T-cell (primary cell): Measurements from ENCODE around the gene GPR33. TPM values are rescaled to one million over a fixed set of nuclear protein-coding genes. Genes with fewer than 3 reads are reported as not detected.

ENCODE experiments used
- ATAC-seq, 4 experiments: fragments of 200-7000 bp in 3 of 4; fragments of 150-1000 bp in 1 of 4; cut with Tn5 transposase; replicated peaks in 1 of 4; 1 replicate in 3 of 4; 2 replicates in 1 of 4; pipeline ENCODE4 v1.10.0; 2021; ENCODE audit warnings: moderate library complexity in 3 of 4, mild to moderate bottlenecking in 2 of 4, moderate number of reproducible peaks in 1 of 4
- CTCF ChIA-PET, 2 donors: fragments of 300-600 bp; sonication (Branson Sonifier 250); formaldehyde crosslinking; loops; one replicate each; lab custom pipeline; 2022; ENCODE audit warnings: antibody characterized with exemption in 2 of 2; lab: Charles Lee
- POLR2A ChIA-PET, 2 donors: fragments of 300-600 bp; sonication (Branson Sonifier 250); formaldehyde crosslinking; loops; one replicate each; lab custom pipeline; 2022; ENCODE audit warnings: antibody characterized with exemption in 2 of 2; lab: Charles Lee
- DNase-seq, 35 experiments: peaks; one replicate each; pipeline versions ENCODE4 v3.0.0 to v3.0.0-alpha.2; 2013 to 2023
- H3K27ac ChIP-seq: one replicate; pipeline ENCODE4 v1.5.1; 2013; ENCODE audit warnings: low read length
- H3K27me3 ChIP-seq, 2 experiments: replicated peaks in 1 of 2; 1 replicate in 1 of 2; 2 replicates in 1 of 2; pipeline versions ENCODE4 v1.6.1 to v1.7.0; 2013; ENCODE audit warnings: low read length in 1 of 2, mixed read lengths in 1 of 2; ENCODE audit not compliant: control insufficient read depth in 2 of 2, insufficient read depth in 2 of 2; ENCODE audit errors: extremely low read depth in 1 of 2
- H3K36me3 ChIP-seq, 2 donors: 1 replicate in 1 of 2; 2 replicates in 1 of 2; pipeline versions ENCODE4 v1.6.1 to v1.7.0; 2013; ENCODE audit warnings: low read length in 1 of 2; ENCODE audit not compliant: control insufficient read depth in 2 of 2, insufficient read depth in 1 of 2; ENCODE audit errors: extremely low read depth in 1 of 2
- H3K4me1 ChIP-seq, 2 experiments: 1 replicate in 1 of 2; 2 replicates in 1 of 2; pipeline versions ENCODE4 v1.6.1 to v1.7.0; 2013; ENCODE audit warnings: low read length in 2 of 2, mixed read lengths in 1 of 2; ENCODE audit not compliant: insufficient read depth in 2 of 2, control insufficient read depth in 1 of 2; ENCODE audit errors: extremely low read depth in 1 of 2
- H3K4me3 ChIP-seq, 2 donors: 1 replicate in 1 of 2; 2 replicates in 1 of 2; pipeline versions ENCODE4 v1.5.1 to v1.7.0; 2013; ENCODE audit warnings: mild to moderate bottlenecking in 2 of 2, low read length in 1 of 2, moderate library complexity in 1 of 2; ENCODE audit not compliant: control insufficient read depth in 1 of 2; ENCODE audit errors: extremely low read depth in 1 of 2
- H3K9me3 ChIP-seq: 2 replicates; pipeline ENCODE4 v1.7.0; 2013
- H3K27ac Mint-ChIP-seq, 2 donors: one replicate each; pipeline ENCODE4 v1.8.0; 2020 to 2021; ENCODE audit warnings: mild to moderate bottlenecking in 2 of 2, mixed read lengths in 2 of 2
- H3K27me3 Mint-ChIP-seq, 2 donors: one replicate each; pipeline ENCODE4 v1.8.0; 2021 to 2022; ENCODE audit warnings: mixed read lengths in 2 of 2
- H3K36me3 Mint-ChIP-seq: one replicate; pipeline ENCODE4 v1.8.0; 2021; ENCODE audit warnings: mixed read lengths
- H3K4me1 Mint-ChIP-seq, 3 donors: one replicate each; pipeline ENCODE4 v1.8.0; 2020 to 2022; ENCODE audit warnings: mixed read lengths in 3 of 3, mild to moderate bottlenecking in 1 of 3
- H3K4me3 Mint-ChIP-seq, 3 donors: one replicate each; pipeline ENCODE4 v1.8.0; 2020 to 2022; ENCODE audit warnings: mild to moderate bottlenecking in 3 of 3, mixed read lengths in 3 of 3, moderate library complexity in 3 of 3
- H3K9me3 Mint-ChIP-seq, 3 donors: one replicate each; pipeline ENCODE4 v1.8.0; 2020 to 2022; ENCODE audit warnings: mixed read lengths in 3 of 3
- WGBS: methylation state at CpG from one replicate; pipeline ENCODE4 v1.1.5; 2013; ENCODE audit warnings: missing lambda C conversion rate; ENCODE audit not compliant: insufficient coverage; 5-methylcytosine and 5-hydroxymethylcytosine counted together
- total RNA-seq, 35 experiments: library from RNA in 6 of 35; stranded (reverse) in 6 of 35; fragments of 120-200 nt in 1 of 35; gene quantifications; one replicate each; pipeline versions ENCODE4 v1.2.1 to v1.2.4 and lab custom pipeline; 2013 to 2026

GPR33 gene
- total RNA-seq: not detected
- not detected for total RNA-seq (2013)
- total RNA-seq (lab: John Stamatoyannopoulos, UW): 0 to 0.06 (median 0) reads per million in 29 experiments

GRCh38 chr14:31487886-31488285, at the start of gene GPR33:
Gene GPR33 (minus strand): TSS chr14:31488039. CDS start chr14:31483965, 4,074 bp downstream.
- Mint-ChIP-seq H3K27ac (no peak within 1 kb of the TSS), H3K4me3 (no peak within 1 kb of the TSS)
- no peak for ATAC-seq

DNA sequence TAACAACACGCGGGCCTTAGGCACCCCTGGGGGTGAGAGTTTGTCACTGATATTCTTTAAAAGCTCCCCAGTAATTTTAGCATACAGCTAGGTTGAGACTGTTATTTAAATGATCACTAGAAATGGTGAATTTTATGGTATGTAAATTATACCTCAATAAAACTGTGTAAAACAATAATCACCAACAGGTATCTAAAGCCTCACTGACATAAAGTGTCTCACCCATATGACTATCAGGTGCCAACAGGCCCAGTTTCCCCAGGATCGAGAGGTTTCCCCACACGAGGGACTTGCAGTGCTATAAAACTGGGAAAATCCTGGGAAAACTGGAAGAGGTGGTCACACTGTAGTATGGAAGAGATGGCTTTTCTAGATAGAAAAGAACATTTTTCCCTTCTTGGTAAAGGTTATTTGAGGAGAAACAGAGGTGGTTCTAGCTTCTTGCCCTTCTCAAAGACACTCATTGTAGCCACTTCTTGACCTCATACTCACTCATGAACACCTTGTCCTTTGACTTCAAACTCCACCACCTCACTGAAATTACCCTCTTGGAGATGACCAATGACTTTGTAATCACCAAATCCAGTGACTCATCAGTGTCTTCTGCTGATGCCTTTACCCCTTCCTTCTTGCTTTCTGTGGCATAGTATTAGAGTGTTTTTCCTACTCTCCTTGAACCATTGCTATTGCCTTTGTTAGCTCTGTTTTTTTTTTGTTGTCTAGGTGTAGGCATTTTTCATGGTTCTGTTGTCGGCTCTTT, 48.5 kb upstream of the GPR33 start:
- Mint-ChIP-seq H3K36me3 (no peaks in the 10 kb centered on the region), H3K9me3 (no peaks in the 10 kb centered on the region), H3K4me1 (no peaks in the 10 kb centered on the region), H3K27me3 (peaks cover 10 to 30% of the 10 kb centered on the region in 2 donors), H3K4me3 (no peak overlapping the region), H3K27ac (no peak overlapping the region)
- H3K4me3 ChIP-seq: no peak overlapping the region
- ATAC-seq (no peak), DNase-seq (no peak)
- ChIA-PET CTCF (no interaction called here), POLR2A (interaction anchor here in 1 of 2 donors (0.6 kb wide), 1 partner anchor 19 kb away, joined by 4 read pairs; no protein-coding TSS in a partner anchor)
- H3K36me3 ChIP-seq: no peaks in the 10 kb centered on the region
- H3K9me3 ChIP-seq: no peaks in the 10 kb centered on the region
- H3K27ac ChIP-seq: no peak overlapping the region
- WGBS: 60% methylated on average over 2 of the region's 5 CpGs
- no peaks in the 10 kb centered on the region for H3K4me1 ChIP-seq
- peaks cover 0 to 7% of the 10 kb centered on the region in 2 experiments for H3K27me3 ChIP-seq

More at GRCh38 chr14:31487886-31488285, at the start of gene GPR33:
- CTCF ChIA-PET: no interaction called here
- Histone ChIP-seq H3K27ac (no peak within 1 kb of the TSS), H3K27me3 (peaks cover 0 to 9% of the 10 kb centered on the region in 2 experiments), H3K4me3 (no peak within 1 kb of the TSS), H3K4me1 (no peaks in the 10 kb centered on the region), H3K9me3 (no peaks in the 10 kb centered on the region), H3K36me3 (no peaks in the 10 kb centered on the region)
- no peak for DNase-seq
- Mint-ChIP-seq H3K9me3 (no peaks in the 10 kb centered on the region), H3K36me3 (no peaks in the 10 kb centered on the region), H3K27me3 (no peaks in the 10 kb centered on the region), H3K4me1 (no peaks in the 10 kb centered on the region)
- POLR2A ChIA-PET: no interaction called here
- 43% methylated on average over 1 of the region's 1 CpG for WGBS

DNA sequence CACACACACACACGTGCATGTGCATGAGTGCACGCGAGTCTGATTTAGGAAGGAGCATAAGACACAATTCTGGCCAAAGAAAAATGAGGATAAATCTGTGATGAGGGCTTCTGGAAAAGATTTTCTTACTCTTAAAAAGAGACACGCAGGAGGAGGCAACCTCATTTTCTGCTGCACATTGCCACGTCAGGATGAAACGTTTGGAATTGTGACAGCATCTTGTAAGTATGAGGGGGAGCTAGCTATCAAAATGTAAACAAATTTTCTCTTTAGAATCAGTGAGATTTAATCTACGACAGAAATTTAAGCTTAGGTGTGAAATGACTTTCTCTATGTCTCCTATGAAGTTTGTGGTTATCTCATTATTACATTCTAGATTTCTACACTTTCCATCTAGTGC, 42.3 kb upstream of the GPR33 start:
- Mint-ChIP-seq H3K4me1 (no peaks in the 10 kb centered on the region), H3K27me3 (peaks cover 3 to 4% of the 10 kb centered on the region in 2 donors), H3K36me3 (no peaks in the 10 kb centered on the region), H3K9me3 (no peaks in the 10 kb centered on the region), H3K4me3 (no peak overlapping the region), H3K27ac (no peak overlapping the region)
- Histone ChIP-seq H3K27me3 (peaks cover 0 to 6% of the 10 kb centered on the region in 2 experiments), H3K4me1 (no peaks in the 10 kb centered on the region), H3K36me3 (no peaks in the 10 kb centered on the region), H3K27ac (no peak overlapping the region), H3K9me3 (no peaks in the 10 kb centered on the region), H3K4me3 (no peak overlapping the region)
- ChIA-PET CTCF (no interaction called here), POLR2A (no interaction called here)
- no peak for DNase-seq
- no CpG with 5 or more reads among the region's 7 CpGs for WGBS
- ATAC-seq: no peak

- H3K4me1 ChIP-seq: no peaks in the 10 kb centered on the region
- no peak overlapping the region for H3K4me3 ChIP-seq
- Mint-ChIP-seq H3K36me3 (no peaks in the 10 kb centered on the region), H3K9me3 (no peaks in the 10 kb centered on the region), H3K4me1 (no peaks in the 10 kb centered on the region), H3K27me3 (peaks cover 4 to 8% of the 10 kb centered on the region in 2 donors), H3K27ac (no peak overlapping the region), H3K4me3 (no peak overlapping the region)
- WGBS: no CpG with 5 or more reads among the region's 1 CpG
- peaks cover 0 to 6% of the 10 kb centered on the region in 2 experiments for H3K27me3 ChIP-seq
- DNase-seq: no peak
- H3K27ac ChIP-seq: no peak overlapping the region
- ATAC-seq: no peak
- ChIA-PET CTCF (no interaction called here), POLR2A (no interaction called here)
- no peaks in the 10 kb centered on the region for H3K9me3 ChIP-seq
- no peaks in the 10 kb centered on the region for H3K36me3 ChIP-seq
Observed at GRCh38 chr14:31529053-31529452, 41.2 kb upstream of the GPR33 start.

- Mint-ChIP-seq H3K4me1 (no peaks in the 10 kb centered on the region), H3K27me3 (peaks cover 6 to 11% of the 10 kb centered on the region in 2 donors), H3K36me3 (no peaks in the 10 kb centered on the region), H3K27ac (no peak overlapping the region), H3K4me3 (no peak overlapping the region), H3K9me3 (no peaks in the 10 kb centered on the region)
- ChIA-PET CTCF (no interaction called here), POLR2A (no interaction called here)
- H3K36me3 ChIP-seq: no peaks in the 10 kb centered on the region
- no peak overlapping the region for H3K4me3 ChIP-seq
- no peak overlapping the region for H3K27ac ChIP-seq
- H3K4me1 ChIP-seq: no peaks in the 10 kb centered on the region
- H3K9me3 ChIP-seq: no peaks in the 10 kb centered on the region
- no peak for ATAC-seq
- WGBS: 81% methylated on average over 3 of the region's 8 CpGs
- H3K27me3 ChIP-seq: peaks cover 0 to 3% of the 10 kb centered on the region in 2 experiments
- DNase-seq: no peak
Observed at GRCh38 chr14:31527546-31527945, 39.7 kb upstream of the GPR33 start.

DNA sequence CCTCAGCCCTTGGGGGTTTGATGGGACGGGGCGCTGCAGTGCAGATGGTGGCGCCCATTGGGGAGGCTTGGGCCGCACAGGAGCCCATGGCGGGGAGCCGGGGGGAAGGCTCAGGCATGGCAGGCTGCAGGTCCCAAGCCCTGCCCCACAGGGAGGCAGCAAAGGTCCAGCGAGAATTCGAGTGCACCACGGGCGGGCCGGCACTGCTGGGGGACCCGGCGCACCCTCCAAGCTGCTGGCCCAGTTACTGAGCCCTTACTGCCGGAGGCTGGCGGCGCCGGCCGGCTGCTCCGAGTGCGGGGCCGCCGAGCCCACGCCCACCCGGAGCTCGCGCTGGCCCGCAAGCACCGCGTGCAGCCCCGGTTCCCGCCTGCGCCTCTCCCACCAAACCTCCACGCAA, 39.2 kb upstream of the GPR33 start:
- POLR2A ChIA-PET: no interaction called here
- Histone ChIP-seq H3K27ac (no peak overlapping the region), H3K9me3 (no peaks in the 10 kb centered on the region), H3K4me3 (no peak overlapping the region), H3K4me1 (no peaks in the 10 kb centered on the region), H3K36me3 (no peaks in the 10 kb centered on the region), H3K27me3 (peaks cover 0 to 5% of the 10 kb centered on the region in 2 experiments)
- CTCF ChIA-PET: no interaction called here
- no peak for DNase-seq
- 94% methylated on average over 28 of the region's 33 CpGs for WGBS
- Mint-ChIP-seq H3K4me3 (no peak overlapping the region), H3K27me3 (peaks cover 6 to 12% of the 10 kb centered on the region in 2 donors), H3K27ac (no peak overlapping the region), H3K4me1 (no peaks in the 10 kb centered on the region), H3K9me3 (no peaks in the 10 kb centered on the region), H3K36me3 (no peaks in the 10 kb centered on the region)
- ATAC-seq: no peak
